ENCODE measurements around the gene ZNF304. TPM values are rescaled to one million over a fixed set of nuclear protein-coding genes. Genes with fewer than 3 reads are reported as not detected.

The ZNF304 gene
- total RNA-seq, 1 donor from 2014 or later = 9.7 TPM

Other genes with a start within 250 kb of the ZNF304 start
- not detected in 2 replicates for gene USP29, start 231.3 kb upstream of the ZNF304 start, total RNA-seq
- not detected in 2 replicates for gene ZIM3, start 206.1 kb upstream of the ZNF304 start, total RNA-seq
- gene DUXA, start 183.8 kb upstream of the ZNF304 start, total RNA-seq = not detected in 2 replicates
- 28.5 and 33.6 TPM in 2 replicates for gene ZNF264, start 159.8 kb upstream of the ZNF304 start, total RNA-seq
- 0.32 and 0.42 TPM in 2 replicates for gene AURKC, start 120.2 kb upstream of the ZNF304 start, total RNA-seq
- gene ZNF805, start 110.6 kb upstream of the ZNF304 start, total RNA-seq = 9.4 and 10.9 TPM in 2 replicates
- 42.0 and 44.9 TPM in 2 replicates for gene ZNF460, start 70.8 kb upstream of the ZNF304 start, total RNA-seq
- 7.8 and 8.5 TPM in 2 replicates for gene ZNF543, start 30.8 kb upstream of the ZNF304 start, total RNA-seq
- 6.4 and 6.8 TPM in 2 replicates for gene TRAPPC2B, start 12.3 kb downstream of the ZNF304 start, total RNA-seq
- gene ZNF547, start 12.3 kb downstream of the ZNF304 start, total RNA-seq = 2.0 and 3.9 TPM in 2 replicates
- gene ZNF548, start 38.6 kb downstream of the ZNF304 start, total RNA-seq = 23.7 and 24.5 TPM in 2 replicates
- gene ZNF17, start 59.9 kb downstream of the ZNF304 start, total RNA-seq = 13.6 and 15.0 TPM in 2 replicates
- gene ZNF749, start 84.1 kb downstream of the ZNF304 start, total RNA-seq = 13.1 and 13.6 TPM in 2 replicates
- gene VN1R1, start 105.9 kb downstream of the ZNF304 start, total RNA-seq = 0.17 and 0.20 TPM in 2 replicates
- 3.3 and 4.5 TPM in 2 replicates for gene ZNF772, start 126.3 kb downstream of the ZNF304 start, total RNA-seq
- gene ZNF419, start 136.5 kb downstream of the ZNF304 start, total RNA-seq = 8.0 and 10.0 TPM in 2 replicates
- gene ZNF773, start 148.7 kb downstream of the ZNF304 start, total RNA-seq = 9.6 and 10.0 TPM in 2 replicates
- 6.1 and 7.8 TPM in 2 replicates for gene ZNF549, start 176.1 kb downstream of the ZNF304 start, total RNA-seq
- gene ZNF550, start 208.6 kb downstream of the ZNF304 start, total RNA-seq = 7.7 and 9.3 TPM in 2 replicates
- gene ZNF416, start 227.6 kb downstream of the ZNF304 start, total RNA-seq = 6.1 and 6.4 TPM in 2 replicates
- 5.5 and 7.0 TPM in 2 replicates for gene ZIK1, start 232.9 kb downstream of the ZNF304 start, total RNA-seq
- 6.6 and 6.8 TPM in 2 replicates for gene ZNF530, start 248.6 kb downstream of the ZNF304 start, total RNA-seq

Measured in T-helper 1 cell treated with Interleukin-12 subunit alpha and Interleukin-12 subunit beta and Interleukin-4 antibody, amounts not matched to agents 30 ng/mL and 1 ng/mL, for 36 hours (primary cell).